HG02642 (cell line): ENCODE results near the gene TPMT.
"Not testable (repeated sequence)": the region's sequence is repeated elsewhere in the genome, so short reads cannot be mapped to it uniquely, and the experiment has no call there.

Source experiments
- ATAC-seq: cut with Tn5 transposase; IDR thresholded peaks from one replicate; pipeline ENCODE4 v1.9.1; 2021; ENCODE audit warnings: mild to moderate bottlenecking; ENCODE audit not compliant: unreplicated experiment, poor library complexity

The TPMT gene

DNA sequence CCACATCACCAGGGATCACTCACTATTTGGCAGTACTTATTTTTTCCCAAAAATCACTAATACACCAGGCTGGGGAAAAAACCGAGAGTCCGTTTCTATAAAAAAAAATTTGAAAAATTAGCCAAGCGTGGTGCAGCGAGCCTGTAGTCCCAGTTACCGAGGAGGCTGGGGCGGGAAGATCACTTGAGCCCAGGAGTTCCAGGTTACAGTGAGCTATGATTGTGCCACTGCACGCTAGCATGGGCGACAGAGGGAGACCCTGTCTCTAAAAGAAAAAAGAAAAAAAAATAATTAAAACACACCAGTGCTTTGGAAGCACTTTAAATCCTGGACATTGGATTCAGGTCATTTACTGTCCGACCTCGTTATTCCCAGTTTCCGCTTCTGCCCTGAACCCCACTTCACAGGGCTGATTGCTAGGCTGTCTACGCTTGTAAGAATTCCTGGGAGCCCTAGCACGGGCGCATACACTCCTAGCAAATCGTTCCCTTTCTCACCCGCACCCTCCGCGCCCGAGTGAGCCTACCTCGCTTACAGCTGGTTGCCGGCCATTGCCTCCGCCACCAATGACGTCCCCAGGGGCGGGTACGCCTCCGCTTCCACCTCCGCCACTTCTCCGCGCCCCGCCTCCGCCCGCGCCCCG, at the start of gene TPMT:
TSS of gene TPMT (minus strand) at position 571 of the 643 bp plus-strand sequence. CDS start 5,950 bp downstream, outside the sequence.
- peak; percentile 69 for ATAC-seq

DNA sequence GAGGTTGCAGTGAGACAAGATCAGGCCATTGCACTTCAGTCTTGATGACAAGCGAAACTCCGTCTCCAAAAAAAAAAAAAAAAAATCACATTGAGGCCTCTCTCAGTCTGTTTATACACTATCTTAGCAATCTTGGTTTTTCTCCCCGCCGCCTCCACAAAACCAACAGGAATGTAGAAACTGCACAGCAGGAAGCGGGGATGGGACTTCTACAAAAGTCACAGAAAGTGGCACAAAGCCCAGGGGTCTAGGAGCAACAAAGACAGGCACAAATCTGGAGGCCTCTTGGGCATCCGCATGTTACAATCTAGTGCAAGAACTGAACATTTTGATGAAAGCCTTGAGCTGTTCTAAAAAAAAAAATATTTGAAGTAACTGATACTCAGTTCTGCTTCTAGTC, 48.9 kb upstream of the TPMT start:
- no peak for ATAC-seq

DNA sequence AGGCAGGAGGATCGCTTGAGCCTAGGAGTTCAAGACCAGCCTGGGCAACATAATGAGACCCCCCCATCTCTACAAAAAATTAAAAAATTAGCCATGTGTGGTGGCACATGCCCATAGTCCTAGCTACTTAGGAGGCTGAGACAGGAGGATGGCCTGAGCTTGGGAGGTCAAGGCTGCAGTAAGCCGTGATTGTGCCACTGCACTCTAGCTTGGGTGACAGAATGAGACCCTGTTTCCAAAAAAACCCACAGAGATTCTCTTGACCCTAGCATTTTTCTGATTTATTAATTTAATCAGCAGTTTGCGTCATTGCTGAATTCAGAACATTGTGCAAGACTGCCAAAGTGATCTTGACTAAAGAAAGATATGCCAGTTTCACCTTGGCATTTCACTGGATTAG, 37.1 kb upstream of the TPMT start:
- no peak for ATAC-seq

DNA sequence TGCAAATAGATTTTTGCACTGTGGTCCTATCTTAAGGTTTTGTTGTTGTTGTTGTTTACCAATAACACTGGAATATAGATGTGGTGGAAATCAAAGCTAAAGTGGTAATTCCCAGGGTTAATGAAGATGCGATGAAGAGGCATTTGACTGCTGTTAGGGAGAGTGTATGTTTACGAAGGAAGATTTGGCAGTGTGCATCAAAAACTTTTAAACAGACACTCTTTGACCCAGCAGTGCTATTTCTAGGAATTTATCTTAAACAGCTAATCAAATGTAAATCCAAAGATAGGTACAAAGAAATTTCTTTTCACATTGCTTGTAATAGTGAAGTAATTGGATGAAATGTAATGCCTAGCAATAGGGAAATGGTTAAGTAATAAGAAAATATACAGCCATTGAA, 34.3 kb upstream of the TPMT start:
- no peak for ATAC-seq

DNA sequence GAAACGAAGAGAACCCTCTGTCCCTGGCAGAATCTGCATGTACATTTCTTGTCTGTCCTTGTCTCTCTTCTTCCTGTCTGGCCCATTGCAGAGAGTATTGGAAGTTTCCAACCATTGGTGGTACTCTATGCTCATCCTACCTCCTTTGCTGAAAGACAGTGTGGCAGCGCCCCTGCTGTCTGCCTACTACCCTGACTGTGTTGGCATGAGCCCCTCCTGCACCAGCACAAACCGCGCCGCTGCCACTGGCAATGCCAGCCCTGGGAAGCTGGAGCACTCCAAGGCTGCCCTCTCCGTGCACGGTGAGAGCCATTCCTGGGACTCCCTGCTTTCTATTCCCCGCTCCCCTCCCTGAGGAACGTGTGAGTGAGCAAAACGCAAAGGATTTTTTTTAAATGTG, 32.8 kb upstream of the TPMT start:
- ATAC-seq = no peak

DNA sequence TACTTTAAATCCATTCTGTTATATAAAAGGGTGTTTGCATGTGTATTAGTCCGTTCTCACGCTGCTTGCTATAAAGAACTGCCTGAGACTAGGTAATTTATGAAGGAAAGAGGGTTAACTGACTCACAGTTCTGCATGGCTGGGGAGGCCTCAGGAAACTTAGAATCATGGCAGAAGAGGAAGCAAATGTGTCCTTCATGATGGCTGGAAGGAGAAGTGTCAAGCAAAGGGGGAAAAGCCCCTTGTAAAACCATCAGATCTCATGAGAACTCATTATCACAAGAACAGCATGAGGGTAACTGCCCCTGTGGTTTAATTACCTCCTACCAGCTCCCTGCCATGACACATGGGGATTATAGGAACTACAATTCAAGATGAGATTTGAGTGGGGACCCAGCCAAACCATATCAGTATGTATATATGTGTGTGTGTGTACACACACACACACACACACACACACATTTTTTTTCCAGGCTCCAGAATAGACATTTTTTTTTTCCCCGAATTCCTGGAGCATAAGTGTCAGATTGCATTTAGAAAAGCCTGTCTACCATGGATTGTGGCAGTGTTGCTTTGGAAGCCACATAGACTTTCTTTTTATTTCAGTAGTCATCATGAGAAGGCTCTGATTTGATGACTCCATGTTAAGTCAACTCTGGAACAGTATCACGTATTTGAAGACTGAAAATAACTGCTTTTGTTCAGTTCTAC, 31.8 kb upstream of the TPMT start:
- no peak for ATAC-seq

DNA sequence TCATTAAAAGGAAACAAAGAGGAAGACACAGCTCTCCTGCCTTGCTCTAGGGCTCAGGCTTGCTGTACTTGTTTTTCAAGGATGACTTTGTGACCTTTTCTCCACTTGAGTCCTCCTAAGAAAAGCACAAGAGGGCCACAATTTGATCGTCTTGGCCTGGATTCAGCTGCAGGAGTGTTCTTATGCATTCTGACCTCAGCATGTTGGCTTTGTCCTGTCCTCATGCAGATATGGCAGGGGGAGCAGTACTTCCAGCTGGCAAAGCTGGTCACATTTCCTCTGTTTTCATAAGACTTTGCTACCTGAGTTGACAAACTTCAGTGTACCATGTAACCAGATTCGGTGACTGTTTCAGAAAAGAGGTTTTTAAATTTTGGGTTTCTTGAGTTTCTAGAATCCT, 31.2 kb upstream of the TPMT start:
- no peak for ATAC-seq

DNA sequence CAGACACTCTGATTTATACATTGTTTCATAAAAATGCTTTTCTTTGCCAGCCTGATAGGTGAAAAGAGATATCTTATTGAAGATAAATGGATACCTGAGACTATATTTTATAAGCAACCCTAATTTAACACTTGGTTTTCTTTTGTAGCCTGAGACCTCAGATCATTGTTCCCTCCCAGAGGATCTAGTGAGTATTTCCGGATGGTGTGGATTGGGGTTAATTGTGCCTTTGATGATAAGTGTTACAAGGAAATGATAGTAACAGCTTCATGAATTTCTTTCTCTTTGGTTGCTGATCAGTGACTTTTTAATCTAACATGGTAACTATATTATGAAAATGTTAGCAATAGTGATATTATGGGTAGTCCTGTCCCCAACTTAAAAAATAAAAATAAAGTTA, 30.7 kb upstream of the TPMT start:
- ATAC-seq = no peak

DNA sequence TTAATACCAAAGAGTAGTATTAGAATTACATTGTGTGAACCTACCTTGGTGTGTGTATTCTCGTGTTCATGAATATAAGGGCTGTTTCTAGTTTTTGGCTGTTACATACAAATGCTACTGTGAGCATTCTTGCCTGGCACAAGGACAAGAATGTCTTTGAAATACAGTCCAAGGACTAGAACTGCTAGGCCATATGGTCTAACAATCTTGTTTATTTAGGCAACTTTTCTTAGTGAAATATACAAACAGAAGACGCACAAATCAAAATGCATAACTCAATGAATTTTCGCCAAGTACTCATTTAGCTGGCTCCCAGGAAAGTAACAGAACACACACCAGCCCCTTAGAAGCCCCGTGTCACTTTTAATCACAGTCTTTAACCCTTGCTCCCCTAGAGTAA, 28.9 kb upstream of the TPMT start:
- no peak for ATAC-seq

DNA sequence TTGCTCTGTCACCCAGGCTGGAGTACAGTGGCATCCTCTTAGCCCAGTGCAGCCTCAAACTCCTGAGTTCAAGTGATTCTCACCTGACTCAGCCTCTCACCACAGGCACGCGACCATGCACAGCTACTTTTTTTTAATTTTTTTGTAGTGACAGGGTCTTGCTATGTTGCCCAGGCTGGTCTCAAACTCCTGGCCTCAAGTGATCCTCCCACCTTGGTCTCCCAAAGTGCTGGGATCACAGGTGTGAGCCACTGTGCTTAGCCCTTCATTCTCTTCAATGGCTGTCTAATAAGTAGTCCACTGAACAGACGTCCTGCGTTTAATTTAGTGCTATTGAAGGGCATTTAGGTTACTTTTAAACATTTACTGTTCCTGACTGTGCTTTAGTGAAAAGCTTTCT, 27.7 kb upstream of the TPMT start:
- no peak for ATAC-seq

DNA sequence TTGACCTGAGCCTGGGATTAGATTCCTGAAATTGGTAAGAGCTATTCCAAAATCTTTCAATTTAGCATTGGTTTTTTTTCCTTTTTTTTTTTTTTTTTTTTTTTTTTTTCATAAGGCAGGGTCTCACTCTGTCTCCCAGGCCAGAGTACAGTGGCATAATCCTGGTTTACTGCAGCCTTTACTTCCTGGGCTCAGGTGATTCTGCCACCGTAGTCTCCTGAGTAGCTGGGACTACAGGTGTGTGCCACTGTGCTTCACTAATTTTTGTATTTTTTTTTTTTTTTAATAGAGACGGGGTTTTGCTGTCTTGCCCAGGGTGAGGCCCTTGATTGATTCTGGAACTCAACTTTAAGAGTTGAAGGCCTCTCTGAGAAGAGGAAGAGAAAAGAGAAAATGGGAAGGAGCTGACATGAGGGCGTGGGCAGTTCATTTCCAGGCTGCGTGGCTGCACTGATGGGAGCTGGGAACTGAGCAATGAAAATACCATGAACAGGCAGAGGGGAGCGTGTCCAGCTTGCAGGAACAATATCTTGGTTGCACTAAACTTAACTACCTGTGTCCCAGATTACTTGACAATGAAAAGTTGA, 25.0 kb upstream of the TPMT start:
- no peak for ATAC-seq

DNA sequence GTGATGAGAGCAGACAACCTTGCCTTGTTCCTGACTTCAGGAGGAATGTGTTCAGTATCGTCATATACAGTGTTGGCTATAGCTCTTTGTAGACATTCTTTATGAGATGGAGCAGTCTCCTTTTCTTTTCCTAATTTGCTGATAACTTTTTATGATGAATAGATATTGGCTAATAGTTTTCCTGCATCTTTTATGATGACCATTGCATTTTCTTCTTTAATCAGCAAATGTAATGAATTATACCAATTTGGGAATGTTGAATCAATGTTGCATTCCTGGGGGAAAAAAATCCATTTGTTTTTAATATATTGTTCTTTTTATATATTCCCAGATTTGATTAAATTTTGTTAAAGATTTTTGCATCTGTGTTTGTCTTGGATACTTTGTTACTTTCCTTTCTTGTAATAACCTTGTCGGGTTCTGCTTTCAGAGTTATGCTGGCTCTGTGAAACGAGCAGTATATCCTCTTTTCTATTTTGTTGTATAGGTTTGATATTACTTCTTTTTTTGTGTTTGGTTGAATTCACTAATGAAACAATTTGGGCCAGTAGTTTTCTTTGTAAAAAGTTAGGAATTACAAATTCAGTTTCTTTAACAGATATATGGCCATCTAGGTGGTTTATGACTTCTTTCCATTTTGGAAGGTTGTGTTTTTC, 24.2 kb upstream of the TPMT start:
- ATAC-seq = no peak

DNA sequence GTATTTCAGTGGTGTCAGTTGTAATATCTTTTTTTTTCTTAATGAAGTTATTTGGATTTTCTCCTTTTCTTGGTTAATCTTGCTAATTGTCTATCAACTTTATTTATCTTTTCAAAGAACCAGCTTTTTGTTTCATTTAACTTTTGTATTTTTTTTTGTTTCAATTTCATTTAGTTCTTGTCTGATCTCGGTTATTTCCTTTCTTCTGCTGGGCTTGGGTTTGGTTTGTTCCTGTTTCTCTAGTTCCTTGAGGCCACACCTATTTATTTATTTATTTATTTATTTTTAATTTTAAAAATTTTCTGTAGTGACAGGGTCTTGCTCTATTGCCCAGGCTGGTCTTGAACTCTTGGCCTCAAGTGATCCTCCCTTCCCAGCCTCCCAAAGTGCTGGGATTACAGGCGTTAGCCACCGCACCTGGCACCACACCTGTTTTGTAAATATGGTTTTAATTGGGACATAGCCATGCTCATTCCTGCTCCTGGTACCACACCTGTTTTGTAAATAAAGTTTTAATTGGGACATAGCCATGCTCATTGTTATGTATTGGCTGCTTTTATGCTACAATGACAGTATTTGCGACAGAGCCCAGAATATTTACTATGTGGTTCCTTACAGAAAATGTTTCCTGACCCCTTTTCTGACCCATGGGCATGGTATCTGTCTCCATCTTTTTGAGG, 22.5 kb upstream of the TPMT start:
- ATAC-seq = no peak

DNA sequence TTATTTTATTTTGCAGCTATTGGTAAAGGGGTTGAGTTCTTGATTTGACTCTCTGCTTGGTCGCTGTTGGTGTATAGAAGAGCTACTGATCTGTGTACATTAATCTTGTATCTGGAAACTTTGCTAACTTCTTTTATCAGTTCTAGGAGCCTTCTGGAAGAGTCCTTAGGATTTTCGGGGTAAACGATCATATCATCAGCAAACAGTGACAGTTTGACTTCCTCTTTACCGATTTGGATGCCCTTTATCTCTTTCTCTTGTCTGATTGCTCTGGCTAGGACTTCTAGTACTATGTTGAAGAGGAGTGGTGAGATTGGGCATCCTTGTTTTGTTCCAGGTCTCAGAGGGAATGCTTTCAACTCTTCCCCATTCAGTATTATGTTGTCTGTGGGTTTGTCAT, 21.3 kb upstream of the TPMT start:
- ATAC-seq = not testable (repeated sequence)

DNA sequence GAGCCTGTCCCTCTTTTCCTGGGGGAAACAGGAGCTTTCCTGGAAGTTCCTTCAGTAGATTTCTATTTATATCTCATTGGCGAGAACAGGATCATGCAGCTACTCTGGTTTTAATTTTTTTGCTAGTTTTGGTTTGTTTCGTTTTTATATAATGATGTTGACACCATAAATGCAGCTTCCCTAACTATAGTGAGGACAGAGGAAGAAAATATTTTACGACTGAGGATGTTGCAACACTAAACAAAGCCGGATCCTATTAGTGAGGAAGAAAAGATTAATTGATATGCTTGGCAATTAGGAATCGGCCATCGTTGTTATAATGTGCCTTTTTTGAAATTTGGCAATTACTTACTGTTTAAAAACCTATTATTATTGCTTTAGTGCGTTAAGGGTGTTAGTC, 17.0 kb upstream of the TPMT start:
- no peak for ATAC-seq

DNA sequence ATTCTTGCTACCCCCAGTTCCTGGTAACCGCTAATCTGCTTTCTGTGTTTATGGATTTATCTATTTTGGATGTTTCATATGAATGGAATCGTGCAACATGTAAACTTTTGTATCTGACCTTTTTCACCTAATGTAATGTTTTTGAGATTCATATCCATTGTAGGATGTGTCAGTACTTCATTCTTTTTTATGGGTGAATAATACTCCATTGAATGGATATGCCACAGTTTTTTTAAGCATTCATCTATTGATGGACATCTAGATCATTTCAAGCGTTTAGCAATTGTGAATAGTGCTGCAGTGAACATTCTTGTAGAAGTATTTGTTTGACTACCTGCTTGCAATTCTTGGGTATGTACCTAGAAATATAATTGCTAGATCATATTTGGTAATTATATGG, 13.4 kb upstream of the TPMT start:
- no peak for ATAC-seq

DNA sequence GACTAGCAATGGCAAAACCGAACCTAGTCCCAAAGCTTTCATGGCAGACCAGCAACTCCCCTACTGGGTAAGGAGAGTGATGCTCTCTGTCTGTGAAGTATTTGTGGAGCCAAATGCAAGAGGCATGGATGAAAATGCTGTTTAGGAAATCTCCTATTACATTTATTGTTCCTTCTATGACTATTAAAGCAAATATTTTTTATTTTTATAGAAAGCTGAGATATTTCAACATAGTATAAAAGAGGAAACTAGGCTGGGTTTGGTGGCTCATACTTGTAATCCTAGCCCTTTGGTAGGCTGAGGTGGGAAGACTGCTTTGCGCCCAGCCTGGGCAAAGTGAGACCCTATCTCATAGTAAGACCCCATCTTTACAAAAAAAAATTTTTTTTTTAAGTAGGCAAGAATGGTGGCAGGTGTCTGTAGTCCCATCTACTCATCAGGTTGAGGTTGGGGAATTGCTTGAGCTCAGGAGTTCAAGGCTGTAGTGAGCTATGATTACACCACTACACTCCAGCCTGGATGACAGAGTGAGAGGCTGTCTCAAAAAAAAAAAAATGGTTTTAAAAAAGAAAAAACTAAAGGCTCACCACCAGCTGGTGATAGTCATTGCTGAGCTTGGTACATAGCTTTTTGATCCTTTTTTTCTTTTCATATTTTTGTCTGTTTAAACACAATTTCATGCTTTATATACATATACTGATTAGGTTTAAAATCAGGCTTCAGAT, 11.6 kb upstream of the TPMT start:
- no peak for ATAC-seq

DNA sequence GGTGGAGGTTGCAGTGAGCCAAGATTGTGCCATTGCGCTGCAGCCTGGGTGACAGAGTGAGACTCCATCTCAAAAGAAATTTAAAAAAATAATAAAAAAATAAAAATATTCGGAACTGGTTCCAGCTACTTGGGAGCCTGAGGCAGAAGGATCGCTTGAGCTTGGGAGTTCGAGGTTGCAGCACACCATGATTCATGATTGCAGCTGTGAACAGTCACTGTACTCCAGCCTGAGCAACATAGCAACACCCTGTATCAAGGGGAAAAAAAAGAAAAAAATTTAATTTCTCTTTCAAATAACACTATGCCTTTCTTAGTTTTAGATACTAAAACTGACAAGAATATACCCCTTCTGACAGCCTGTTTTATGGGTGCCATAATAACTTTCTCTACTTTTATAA, 10.9 kb upstream of the TPMT start:
- no peak for ATAC-seq

DNA sequence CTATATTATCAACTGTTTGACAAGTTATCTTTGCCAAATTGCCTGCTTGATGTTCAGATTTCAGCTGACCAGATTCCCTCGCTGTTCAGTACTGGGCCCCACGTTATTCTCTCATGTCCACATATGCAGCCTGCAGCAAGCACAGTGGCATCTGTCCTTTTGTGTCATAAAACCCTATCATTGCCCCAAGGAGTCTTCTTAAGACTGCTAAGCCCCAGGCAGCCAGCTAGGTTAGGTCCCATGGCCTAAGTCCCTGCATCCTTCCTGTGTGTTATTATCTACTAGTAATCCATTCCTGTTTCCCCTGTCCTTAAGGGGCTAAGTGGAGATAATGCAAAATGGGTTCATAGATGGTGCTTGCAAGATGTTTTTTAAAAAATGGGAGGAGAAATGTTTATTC, 7.5 kb upstream of the TPMT start:
- ATAC-seq = no peak

DNA sequence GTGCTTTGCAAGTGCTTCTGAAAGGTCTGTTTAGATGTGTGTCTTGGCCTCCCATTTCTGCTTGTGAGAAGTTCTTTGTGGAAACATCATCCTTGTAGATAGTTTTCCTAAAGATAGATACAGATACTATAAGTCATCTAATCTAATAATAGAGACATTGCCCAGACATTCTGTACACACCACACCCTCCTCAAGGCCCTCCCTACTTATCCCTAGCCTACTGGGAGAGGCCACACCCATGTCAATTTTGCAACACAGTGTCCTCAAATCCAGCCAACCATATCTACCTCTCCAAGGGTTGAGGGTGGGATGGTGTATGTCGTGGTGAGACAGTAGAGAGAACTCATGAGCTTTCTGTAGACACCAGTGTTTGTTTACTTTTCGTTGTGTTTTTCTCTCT, 6.6 kb upstream of the TPMT start:
- no peak for ATAC-seq
